D721Med (cell line): ENCODE results near the gene HTR7.
A peak's percentile ranks its signal among the peaks of the same experiment; 100 is the strongest.

ENCODE experiments used
- DNase-seq: peaks from one replicate; pipeline ENCODE4 v3.0.0; 2011; ENCODE audit warnings: low spot score; ENCODE audit not compliant: insufficient read length
- FAIRE-seq: peaks from 2 replicates; lab custom pipeline; 2011; peaks lifted over from hg19 to GRCh38; lab: Jason Lieb, UNC
- TF ChIP-seq, protein P1 (sequence below): IDR thresholded peaks from 2 replicates; pipeline ENCODE4 v1.5.1; 2012; ENCODE audit warnings: mild to moderate bottlenecking, control low read depth; ENCODE audit not compliant: insufficient read depth; ENCODE audit errors: missing control alignments

The HTR7 gene

GRCh38 chr10:90788968-90789367, 68.9 kb downstream of the HTR7 start:
- DNase-seq (no peak), FAIRE-seq (no peak)
- TF ChIP-seq, protein P1, sequence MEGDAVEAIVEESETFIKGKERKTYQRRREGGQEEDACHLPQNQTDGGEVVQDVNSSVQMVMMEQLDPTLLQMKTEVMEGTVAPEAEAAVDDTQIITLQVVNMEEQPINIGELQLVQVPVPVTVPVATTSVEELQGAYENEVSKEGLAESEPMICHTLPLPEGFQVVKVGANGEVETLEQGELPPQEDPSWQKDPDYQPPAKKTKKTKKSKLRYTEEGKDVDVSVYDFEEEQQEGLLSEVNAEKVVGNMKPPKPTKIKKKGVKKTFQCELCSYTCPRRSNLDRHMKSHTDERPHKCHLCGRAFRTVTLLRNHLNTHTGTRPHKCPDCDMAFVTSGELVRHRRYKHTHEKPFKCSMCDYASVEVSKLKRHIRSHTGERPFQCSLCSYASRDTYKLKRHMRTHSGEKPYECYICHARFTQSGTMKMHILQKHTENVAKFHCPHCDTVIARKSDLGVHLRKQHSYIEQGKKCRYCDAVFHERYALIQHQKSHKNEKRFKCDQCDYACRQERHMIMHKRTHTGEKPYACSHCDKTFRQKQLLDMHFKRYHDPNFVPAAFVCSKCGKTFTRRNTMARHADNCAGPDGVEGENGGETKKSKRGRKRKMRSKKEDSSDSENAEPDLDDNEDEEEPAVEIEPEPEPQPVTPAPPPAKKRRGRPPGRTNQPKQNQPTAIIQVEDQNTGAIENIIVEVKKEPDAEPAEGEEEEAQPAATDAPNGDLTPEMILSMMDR = no peak

DNA sequence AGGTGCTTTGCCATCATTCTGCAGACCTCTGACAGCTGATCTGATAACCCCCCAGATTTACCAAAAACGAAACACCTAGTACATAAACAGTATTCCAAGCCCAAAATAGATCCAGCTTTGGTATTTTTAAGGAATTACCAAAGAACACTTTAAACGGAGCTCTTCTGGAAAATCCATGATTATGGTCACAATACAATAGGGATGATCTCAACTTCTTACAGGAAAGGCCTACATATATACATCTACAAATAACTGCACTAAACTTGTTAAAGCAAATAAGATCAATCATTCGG, 69.7 kb downstream of the HTR7 start:
- TF ChIP-seq, protein P1 = no peak
- DNase-seq = no peak
- FAIRE-seq = no peak

GRCh38 chr10:90787393-90788198, 70.2 kb downstream of the HTR7 start:
- DNase-seq (no peak), FAIRE-seq (peak; percentile 6)
- TF ChIP-seq, protein P1 = peak; percentile 89

- FAIRE-seq (no peak), DNase-seq (no peak)
- TF ChIP-seq, protein P1 = no peak
Measured at GRCh38 chr10:90785782-90786181, 72.1 kb downstream of the HTR7 start.

- DNase-seq = no peak
- no peak for FAIRE-seq
- TF ChIP-seq, protein P1 = no peak
Measured at GRCh38 chr10:90784771-90785170, 73.1 kb downstream of the HTR7 start.

DNA sequence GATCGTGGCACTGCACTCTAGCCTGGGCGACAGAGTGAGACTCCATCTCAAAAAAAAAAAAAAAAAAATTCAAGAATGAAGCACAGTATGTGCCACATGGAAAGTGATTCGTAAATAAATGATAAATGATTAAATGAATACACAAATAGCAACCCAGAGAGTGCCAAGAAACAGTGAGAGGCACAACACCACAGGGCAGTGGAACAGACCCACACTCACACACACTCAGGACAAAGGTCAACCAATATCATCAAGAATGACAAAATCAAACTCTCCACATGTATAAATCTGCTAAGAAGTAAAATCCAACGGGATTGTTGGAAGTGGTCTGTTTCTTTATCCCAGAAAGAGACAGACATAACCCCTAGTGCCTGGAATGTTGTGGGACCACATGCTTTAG, 77.4 kb downstream of the HTR7 start:
- DNase-seq (no peak), FAIRE-seq (no peak)
- TF ChIP-seq, protein P1 = no peak

GRCh38 chr10:90779548-90779947, 78.3 kb downstream of the HTR7 start:
- DNase-seq = no peak
- FAIRE-seq = no peak

More at GRCh38 chr10:90779548-90779947, 78.3 kb downstream of the HTR7 start:
- TF ChIP-seq, protein P1 = no peak
